GM18507 (cell line): ENCODE data around the gene DENND2C.

Experiments used
- DNase-seq: peaks from one replicate; pipeline ENCODE4 v3.0.0; 2011; ENCODE audit warnings: low read depth; ENCODE audit not compliant: insufficient read length; ENCODE audit errors: extremely low spot score
- FAIRE-seq: peaks from 2 replicates; lab custom pipeline; 2011; peaks lifted over from hg19 to GRCh38; lab: Jason Lieb, UNC

The DENND2C gene

DNA sequence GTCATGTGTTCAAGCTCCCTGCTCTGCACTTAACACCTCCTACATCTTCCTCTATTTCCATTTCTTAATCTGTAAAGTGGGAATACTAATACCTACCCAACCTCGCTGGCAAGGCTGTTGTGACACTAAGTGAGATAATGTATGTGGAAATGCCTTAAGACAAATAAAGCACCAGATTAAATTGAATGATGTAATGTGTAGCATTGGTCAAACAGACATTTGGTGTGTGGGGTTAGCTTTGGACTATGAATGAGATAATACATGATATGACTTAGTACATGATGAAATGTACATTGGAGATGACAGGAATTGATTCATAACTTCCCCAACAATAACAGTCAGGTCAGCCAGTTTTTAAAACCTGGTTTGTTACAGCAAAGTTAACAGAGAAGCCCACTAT, 20.3 kb upstream of the DENND2C start:
- no peak for FAIRE-seq
- DNase-seq, result no peak

DNA sequence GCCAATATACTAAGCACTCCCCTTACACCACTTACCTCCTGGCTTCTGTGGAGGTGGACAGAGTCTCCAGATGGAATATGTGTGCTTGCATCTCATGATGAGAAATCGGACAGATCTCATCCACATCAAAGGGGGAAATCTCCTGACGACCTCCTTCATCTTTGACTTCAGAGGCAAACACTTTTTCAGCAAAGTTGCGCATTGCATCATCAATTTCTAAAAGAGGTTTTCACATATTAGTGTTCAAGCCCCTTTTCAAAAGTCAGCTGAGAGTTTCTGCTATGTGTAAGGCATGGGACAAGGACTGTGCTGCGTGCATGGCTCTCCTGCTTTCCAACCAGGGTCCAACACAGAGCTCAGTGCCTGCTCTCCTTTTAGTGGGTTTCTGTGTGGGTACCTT, 18.7 kb upstream of the DENND2C start:
- DNase-seq (no peak), FAIRE-seq (no peak)

DNA sequence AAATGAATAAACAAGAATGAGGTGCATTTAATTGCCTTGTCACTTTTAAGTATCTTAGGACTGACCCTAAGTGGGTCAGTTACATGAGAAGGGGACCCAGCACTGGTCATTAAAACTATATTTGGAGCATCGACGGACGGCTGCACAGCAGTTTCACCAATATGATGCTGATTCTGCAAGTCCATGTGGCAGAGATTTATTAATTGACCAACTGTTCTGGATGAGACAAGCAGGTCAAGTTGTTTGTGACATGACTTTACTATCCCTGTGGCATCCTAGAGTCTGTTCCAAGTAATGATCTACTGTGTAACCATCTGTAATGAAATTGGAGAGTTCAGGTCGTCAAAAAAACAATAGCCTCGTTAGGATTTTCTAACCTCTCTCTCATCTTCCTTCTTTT, 16.0 kb upstream of the DENND2C start:
- no peak for FAIRE-seq
- DNase-seq, result no peak

DNA sequence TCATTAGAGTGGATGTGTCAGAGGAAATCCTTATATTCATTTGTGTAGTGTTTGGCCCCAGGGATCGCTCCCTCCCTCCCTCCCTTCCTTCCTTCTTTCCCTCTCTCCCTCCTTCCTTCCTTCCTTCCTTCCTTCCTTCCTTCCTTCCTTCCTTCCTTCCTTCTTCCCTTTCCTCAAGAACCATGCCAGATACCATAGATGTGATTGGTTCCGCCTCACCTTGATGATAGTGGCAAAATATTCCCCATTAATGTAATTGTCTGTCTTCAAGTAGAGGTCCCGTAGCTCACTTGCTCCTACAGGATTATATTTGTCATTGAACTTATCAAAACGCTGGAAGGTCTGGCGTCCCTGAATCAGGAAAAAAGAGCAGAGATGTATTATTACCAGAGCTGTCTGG, 7.8 kb upstream of the DENND2C start:
- FAIRE-seq, result no peak
- no peak for DNase-seq

DNA sequence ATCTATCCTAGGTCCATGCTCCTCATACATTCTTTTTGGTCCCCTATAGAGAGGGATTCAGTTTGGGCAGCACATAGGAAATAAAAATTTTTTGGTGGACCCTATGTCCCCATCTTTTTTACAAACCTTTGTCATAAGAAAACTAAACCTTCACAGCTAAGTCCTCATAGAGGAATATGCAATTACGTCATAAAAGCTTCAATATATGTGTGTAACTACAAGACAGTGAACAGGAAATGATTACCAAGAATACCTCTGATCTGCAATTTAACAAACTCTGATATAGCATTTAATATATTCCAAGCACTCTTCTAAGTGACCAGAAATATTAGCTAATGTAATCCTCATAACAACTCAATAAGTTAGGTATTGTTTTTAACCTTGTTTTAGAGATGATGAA, 6.3 kb upstream of the DENND2C start:
- no peak for FAIRE-seq
- DNase-seq, result no peak

DNA sequence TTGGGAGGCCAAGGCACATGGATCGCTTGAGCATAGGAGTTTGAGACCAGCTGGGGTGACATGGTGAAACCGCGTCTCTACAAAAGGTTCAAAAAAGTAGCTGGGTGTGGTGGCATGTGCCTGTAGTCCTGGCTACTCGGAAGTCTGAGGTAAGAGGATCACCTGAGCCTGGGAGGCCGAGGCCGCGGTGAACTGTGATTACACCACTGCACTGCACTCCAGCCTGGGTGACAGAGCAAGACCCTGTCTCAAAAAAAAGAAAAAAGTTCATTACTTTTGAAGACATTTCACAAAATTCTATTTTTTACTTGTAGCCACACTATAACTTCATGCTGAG, 2.1 kb upstream of the DENND2C start:
- DNase-seq, result no peak
- no peak for FAIRE-seq

DNA sequence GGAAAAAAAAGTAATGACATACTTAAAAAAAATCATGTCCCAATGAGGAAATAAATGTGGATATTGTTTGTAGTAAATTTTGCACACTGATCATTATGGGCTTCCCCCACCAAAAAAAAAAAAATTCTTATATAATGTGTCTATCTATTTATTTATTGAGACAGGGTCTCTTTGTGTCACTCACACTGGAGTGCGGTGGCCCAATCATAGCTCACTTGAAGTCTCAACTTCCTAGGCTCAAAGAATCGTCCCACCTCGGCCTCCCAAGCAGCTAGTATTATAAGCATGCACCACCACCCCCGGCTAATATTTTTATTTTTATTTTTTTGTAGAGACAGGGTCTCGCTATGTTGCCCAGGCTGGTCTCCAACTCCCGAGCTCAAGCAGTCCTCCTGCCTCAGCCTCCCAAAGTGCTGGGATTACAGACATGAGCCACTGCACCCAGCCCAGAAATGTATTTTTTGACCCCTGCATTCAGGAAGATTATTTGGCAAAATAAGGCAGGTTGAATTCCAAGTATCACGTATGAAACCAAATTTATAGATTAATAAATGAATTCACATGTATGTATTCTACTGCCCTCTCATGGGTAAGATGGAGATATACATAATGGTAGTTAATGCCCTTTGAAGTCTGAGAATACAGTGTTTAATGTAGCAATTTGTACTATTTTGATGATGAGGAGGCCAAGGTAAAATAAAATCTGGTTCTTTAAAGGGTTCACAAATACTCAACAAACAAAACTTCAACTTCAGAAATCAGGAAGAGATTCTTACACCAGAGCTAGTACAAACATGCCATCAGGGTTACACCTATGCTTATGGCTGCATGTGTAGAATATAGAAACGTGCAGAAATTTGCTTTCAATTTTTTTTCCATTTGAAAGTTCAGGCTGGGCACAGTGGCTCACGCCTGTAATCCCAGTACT, 1.4 kb upstream of the DENND2C start:
- no peak for FAIRE-seq
- DNase-seq, result no peak

DNA sequence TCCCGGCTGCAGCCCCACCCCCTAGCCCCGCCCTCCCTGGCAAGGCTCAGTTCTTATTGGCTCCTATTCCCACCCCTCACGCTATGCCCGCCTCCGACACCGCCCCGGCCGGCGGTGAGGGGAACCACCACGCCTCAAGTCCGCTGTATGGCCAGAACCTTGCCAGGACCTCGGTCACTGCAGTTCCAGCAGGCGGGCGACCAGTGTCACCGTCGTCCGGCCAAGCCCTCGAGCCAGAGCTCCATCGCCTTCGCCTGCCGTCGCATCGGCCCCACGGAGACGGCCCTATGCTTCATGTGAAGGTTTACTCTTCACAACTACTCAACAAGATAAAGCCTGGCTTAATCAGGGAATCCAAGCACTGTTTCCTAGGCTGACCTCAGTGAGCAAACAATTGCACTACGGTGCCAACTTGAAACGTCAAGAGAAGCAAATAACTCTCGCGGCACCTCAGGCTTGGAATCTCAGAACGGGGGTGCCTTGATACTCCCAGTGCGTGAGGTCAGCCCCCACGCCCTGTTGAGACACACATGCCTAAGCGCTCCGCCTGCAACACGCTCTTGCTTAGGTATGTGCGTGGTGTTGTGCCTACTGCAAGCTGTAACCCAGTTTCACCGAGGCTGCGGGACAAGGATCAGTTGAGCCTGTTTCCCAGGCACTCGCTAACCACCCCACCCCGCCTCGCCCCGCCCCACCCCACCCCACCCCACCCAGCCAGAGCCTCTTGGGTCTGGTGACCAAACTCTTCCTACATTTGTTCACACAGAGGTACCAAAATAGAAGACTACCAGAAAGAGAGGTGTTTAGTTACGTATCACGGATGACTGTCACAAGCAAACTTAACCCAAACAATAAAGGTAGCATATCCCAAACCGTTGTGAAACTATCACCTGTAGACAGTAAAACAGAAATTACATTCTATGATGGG, 498 bp upstream of the DENND2C start:
- DNase-seq, result peak; percentile 83
- peak; percentile 93 for FAIRE-seq

DNA sequence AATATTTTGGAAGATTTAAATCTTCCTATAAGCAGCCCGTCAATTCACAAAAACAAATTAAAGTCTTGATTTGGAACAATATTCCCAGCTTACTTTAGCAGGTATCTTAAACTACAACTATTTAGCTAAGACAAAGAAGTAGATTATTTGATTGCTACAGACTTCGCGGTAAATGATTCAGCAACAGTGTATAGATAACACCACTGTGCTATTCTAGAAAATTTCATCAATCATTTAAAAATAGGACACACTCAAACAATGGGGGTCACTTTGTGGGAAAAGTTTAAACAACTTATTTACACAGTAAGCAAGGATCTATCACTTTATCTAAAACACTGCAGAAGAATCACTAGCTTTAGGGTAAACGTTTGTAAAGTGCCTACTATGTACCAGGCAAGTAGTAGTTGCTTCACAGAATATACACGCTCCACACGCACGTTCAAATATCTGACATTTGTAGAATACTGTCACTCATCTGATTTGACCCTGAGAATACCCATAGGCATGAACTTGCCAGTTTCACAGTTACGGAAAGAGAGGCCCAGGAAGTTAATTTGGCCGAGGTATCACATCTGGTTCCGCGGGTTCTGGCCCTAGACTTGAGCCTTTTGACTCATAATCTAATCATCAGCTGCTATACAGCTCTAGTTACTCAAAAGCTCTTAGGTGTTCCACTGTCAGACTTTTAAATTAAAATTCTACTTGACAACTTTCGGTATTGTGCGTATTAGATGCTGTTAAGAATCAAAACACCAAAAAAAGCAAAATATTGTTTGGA, 876 bp downstream of the DENND2C start:
- peak; percentile 12 for FAIRE-seq
- no peak for DNase-seq

DNA sequence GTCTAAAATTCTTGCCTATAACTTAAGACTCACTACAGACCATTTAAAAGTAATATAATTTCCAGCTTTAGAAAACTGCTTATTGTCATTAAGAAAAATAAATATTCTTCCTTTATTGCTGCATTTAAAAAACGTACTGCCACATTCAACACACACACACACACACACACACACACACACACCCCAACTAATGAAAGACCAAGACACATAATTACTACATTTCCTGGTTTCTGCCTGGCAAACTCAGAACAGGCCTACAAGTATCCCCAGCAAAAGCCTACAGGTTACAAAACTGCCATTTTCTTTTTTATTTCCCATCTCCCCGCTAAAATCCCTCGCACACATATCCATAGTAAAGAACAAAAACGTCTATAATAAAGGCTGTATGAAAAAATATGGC, 1.5 kb downstream of the DENND2C start:
- FAIRE-seq (no peak), DNase-seq (no peak)

DNA sequence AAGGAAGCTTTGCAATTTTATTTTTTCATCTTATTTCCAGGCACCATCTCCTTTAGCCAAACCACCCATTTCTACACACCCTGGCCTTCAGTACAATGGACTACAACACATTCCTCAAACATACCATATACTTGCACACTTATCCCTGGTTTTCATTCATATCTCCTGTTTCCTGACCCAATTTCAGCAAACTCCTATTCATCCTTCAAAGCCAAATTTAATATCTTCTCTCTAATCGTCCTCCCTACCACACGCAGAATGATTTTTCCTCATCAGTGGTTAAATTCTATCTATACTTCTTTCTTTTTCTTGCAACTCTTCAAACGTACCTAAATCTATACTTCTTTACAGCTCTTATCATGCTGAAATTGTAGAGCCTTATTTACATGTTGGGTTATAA, 2.9 kb downstream of the DENND2C start:
- no peak for FAIRE-seq

DNA sequence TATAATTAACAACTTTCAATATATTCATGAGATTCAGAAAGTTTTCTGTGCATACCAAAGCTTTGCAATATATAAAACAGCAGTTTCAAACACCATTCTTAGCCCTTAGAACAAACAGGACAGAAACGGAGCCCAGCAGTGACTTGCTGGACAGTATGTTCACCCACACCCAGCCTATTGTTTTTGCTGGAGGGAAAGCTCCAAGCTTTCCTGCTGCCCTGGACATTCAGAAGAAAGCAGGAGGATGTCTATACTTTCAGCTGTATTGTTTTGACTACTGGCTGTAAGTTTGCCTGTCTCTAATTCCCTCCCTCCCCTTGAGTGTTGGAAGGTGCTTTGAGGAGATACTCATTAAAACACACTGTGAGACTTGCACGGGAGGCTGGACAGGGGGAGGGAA, 9.6 kb downstream of the DENND2C start:
- FAIRE-seq, result no peak

More for the DNA sequence above, 2.9 kb downstream of the DENND2C start:
- no peak for DNase-seq

DNA sequence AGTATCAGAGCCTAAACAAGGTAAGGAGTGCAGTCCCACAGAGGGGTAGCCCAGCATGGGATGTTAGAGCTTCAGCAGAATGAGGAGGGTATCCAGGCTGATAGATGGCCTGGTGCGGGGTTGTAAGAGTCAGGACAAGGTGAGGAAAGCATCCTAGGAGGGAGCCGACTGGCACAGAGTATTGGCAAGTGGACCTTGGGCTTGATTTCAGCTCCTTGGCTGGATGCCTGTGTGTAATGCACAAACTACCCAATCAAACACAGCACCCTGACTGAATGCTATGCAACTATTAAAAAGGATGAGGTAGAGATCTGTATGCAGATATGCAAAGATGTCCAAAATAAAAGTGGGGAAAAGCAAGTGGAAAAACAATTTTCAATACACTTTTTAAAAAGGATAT, 18.0 kb downstream of the DENND2C start:
- FAIRE-seq, result no peak
- DNase-seq, result no peak

More for the DNA sequence above, 9.6 kb downstream of the DENND2C start:
- DNase-seq, result no peak

DNA sequence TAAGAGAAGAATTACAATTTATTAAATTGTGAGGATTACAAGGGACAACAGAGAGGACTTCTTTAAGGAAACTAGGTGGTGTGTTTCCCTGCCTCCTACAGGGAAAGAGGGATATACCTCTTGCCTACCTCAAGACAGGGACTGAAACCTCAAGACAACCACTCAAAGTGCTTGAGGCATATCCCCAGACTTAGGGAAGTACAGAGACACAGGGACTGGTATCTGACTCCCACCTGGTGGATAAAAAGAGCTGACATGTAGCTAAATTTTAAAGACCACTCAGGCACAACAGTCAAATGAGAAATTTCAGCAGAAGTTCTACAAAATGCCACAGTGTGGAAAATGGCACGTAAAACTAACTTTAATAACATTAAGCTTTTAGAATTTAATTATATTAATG, 21.3 kb downstream of the DENND2C start:
- FAIRE-seq (no peak), DNase-seq (no peak)

DNA sequence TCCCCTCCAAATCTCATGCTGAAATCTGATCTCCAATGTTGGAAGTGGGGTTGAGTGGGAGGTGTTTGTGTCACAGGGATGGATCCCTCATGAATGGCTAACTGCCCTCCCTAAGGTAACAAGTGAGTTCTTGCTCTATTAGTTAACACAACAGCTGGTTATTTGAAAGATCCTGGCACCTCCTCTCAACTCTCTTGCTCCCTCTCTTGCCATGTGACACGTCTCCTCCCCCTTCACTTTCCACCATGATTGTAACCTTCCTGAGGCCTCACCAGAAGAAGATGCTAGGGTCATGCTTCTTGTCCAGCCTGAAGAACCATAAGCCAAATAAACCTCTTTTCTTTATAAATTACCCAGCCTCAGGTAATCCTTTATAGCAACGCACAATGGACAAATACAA, 28.5 kb downstream of the DENND2C start:
- no peak for FAIRE-seq
- no peak for DNase-seq

DNA sequence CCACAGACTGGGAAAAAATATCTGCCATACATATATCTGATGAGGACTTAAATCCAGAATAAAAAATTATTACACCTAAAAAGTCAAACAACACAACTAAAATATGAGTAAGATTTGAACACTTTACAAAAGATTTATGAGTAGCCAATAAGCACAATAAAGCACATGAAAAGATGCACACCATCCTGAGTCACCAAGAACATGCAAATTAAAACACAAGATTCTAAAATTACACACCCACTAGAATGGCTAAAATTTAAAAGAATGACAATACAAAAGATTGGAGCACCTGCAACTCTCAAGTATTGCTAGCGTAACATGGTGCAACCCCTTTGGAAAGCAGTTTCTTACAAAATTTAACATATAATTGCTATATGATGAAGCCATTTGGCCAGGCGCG, 30.9 kb downstream of the DENND2C start:
- DNase-seq (no peak), FAIRE-seq (no peak)

DNA sequence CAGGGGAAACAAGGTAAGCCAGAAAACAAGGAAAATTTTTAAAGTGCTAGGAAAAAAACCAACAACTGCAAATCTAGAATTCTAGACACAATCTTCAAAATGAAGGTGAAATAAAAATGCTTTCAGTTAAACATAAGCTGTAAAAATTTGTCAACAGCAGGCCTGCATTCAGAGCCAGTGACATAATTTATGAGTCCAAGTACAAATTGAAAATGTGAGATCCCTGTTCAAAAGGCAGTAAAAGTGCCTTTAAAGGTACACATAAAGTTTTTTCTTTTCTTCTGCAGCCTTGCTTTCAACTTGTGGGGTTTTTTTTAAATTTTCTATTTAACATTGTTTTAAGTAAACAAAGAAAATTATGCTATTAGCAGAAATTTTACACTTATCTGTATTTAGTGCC, 37.4 kb downstream of the DENND2C start:
- no peak for FAIRE-seq
- DNase-seq, result no peak

DNA sequence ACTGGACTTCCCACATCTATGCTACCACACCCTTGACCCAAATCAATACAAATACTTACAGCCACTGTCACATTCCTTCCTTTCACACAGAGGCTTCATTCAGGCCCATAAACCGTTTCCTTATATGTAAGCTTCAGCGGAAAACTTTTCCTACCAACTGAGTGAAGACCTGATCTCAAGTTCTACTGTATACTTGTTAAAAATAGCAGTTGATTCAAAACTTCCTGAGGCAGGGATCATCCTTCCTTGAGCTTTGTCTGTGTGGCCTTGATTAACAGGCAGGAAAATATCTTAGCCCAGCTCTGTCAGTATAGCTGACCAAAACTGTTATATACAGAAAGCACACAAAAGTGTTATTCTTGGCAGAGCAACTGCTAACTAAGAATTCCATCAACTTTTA, 42.7 kb downstream of the DENND2C start:
- DNase-seq (no peak), FAIRE-seq (no peak)

DNA sequence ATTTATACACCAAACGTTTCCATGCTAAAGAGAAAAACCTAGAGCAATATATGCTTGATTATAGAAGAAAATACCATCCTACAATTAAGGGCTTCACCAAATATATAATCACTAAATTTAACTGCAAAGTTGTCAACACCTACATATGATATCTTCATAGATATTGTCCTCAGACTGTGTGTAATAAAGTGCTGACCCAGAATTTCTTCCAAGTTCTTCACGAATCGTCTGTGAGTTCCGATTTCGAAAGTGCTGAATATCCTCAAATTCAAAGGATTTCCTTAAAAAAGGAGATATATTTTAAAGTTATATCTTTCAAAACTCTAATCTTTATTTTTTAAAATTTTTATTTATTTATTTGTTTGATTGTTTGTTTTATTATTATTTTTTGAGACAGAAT, 46.5 kb downstream of the DENND2C start:
- FAIRE-seq, result no peak
- DNase-seq, result no peak

DNA sequence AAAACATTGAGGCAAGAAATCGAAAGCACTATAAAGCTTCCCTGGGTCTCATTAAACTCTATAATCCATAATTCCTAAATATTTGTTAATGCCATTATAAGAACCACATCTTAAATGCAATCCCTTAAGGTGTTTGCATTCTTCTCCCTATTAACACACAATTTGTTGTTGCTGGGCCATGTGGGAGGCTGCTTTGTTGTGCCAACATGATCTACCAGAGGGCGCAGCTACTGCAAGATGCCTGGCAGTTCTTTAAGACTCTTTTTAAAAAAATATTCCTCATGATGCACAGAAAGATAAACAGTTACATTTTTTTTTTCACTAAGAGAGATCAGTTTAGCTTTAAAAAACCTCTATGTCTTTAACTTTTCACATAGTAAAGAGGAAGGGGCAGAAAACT, 49.4 kb downstream of the DENND2C start:
- FAIRE-seq, result no peak
- DNase-seq, result no peak
